GM19452 (cell line): ENCODE data around the gene PSMD9.

Source experiments
- ATAC-seq: cut with Tn5 transposase; IDR thresholded peaks from one replicate; pipeline ENCODE4 v1.9.1; 2021; ENCODE audit not compliant: unreplicated experiment

Gene PSMD9

GRCh38 chr12:121949648-121950397, 61.2 kb downstream of the PSMD9 start:
- no peak for ATAC-seq

GRCh38 chr12:121953117-121953692, 64.6 kb downstream of the PSMD9 start:
- ATAC-seq, result no peak

GRCh38 chr12:121953695-121954094, 65.1 kb downstream of the PSMD9 start:
- ATAC-seq, result no peak

GRCh38 chr12:121955258-121956237, 67.0 kb downstream of the PSMD9 start:
- no peak for ATAC-seq

- ATAC-seq, result no peak
Observed at GRCh38 chr12:121957861-121958515, 69.4 kb downstream of the PSMD9 start.

- no peak for ATAC-seq
Observed at GRCh38 chr12:121958541-121959240, 70.1 kb downstream of the PSMD9 start.

- ATAC-seq, result no peak
Observed at GRCh38 chr12:121960541-121960940, 72.0 kb downstream of the PSMD9 start.

GRCh38 chr12:121961195-121961879, 72.7 kb downstream of the PSMD9 start:
- ATAC-seq, result no peak

- ATAC-seq, result no peak
Observed at GRCh38 chr12:121963341-121964018, 74.9 kb downstream of the PSMD9 start.

GRCh38 chr12:121964813-121965643, 76.4 kb downstream of the PSMD9 start:
- ATAC-seq, result no peak

GRCh38 chr12:121966959-121967358, 78.4 kb downstream of the PSMD9 start:
- ATAC-seq, result no peak
